C4-2B (cell line): ENCODE measurements around the gene ARMC10.

ENCODE experiments used
- CTCF ChIP-seq: fragments of 450-650 bp; conservative IDR thresholded peaks from 2 replicates; pipeline ENCODE4 v1.5.1; 2017; ENCODE audit warnings: mild to moderate bottlenecking
- ZFX ChIP-seq: fragments of 450-650 bp; IDR thresholded peaks from 2 replicates; pipeline ENCODE4 v1.6.1; 2017

GRCh38 chr7:103093429-103093828, 18.5 kb downstream of the ARMC10 start:
- no peak for TF ChIP-seq CTCF
- no peak for TF ChIP-seq ZFX
